Epithelial cell of proximal tubule (primary cell): Measurements from ENCODE around the gene PRRX2. TPM values are rescaled to one million over a fixed set of nuclear protein-coding genes. Genes with fewer than 3 reads are reported as not detected.

Experiments
- DNase-seq: peaks from one replicate; pipeline ENCODE4 v3.0.0-alpha.2; 2011; ENCODE audit warnings: low read depth
- H3K4me3 ChIP-seq: 2 replicates; pipeline ENCODE4 v1.5.1; 2011; ENCODE audit warnings: low read depth, mild to moderate bottlenecking, low read length
- total RNA-seq: library from RNA; depleted of rRNA; stranded (reverse); fragments of >200 nt; gene quantifications from 2 replicates; pipeline ENCODE4 v1.2.3, GENCODE V29; 2015
- TF ChIP-seq, protein P1 (sequence below): conservative IDR thresholded peaks from 2 replicates; pipeline ENCODE4 v1.5.1; 2012; ENCODE audit warnings: low read depth, mild to moderate bottlenecking, low read length

Gene PRRX2
- total RNA-seq, 1 donor from 2014 or later: 0.17 TPM

DNA sequence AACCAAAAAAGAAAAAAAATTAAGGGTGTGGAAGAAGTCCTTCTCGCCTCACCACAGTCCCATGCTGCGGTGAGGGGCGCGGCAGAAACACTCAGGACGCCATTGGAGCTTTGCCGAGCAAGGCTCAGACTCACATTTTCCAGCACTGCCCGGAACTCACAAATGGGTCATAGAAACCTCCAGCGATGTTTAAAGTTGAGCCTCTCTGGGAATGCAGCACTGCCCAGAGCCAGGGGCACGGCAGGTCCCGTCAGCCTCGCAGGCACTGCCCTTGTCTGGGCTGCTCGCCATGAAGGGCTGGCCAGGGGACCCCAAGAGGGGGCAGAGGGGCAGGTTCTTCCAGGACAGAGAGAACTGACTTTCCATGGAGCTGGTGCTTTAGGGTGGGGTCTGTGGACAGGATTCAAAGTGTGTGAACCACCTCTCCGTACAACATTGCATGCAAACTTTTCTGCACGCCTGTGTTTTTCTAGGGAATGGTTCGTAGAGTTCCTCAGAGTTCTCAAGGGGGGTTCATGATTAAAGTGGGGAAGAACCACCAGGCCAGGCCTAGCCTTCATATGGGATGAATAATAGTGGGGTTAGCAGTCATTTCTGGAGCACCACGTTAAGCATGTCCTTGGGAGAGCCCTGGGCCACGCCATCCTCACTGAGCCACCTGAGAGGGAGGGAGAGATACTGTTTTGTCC is 38.4 kb downstream of the PRRX2 start:
- TF ChIP-seq, protein P1, sequence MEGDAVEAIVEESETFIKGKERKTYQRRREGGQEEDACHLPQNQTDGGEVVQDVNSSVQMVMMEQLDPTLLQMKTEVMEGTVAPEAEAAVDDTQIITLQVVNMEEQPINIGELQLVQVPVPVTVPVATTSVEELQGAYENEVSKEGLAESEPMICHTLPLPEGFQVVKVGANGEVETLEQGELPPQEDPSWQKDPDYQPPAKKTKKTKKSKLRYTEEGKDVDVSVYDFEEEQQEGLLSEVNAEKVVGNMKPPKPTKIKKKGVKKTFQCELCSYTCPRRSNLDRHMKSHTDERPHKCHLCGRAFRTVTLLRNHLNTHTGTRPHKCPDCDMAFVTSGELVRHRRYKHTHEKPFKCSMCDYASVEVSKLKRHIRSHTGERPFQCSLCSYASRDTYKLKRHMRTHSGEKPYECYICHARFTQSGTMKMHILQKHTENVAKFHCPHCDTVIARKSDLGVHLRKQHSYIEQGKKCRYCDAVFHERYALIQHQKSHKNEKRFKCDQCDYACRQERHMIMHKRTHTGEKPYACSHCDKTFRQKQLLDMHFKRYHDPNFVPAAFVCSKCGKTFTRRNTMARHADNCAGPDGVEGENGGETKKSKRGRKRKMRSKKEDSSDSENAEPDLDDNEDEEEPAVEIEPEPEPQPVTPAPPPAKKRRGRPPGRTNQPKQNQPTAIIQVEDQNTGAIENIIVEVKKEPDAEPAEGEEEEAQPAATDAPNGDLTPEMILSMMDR: no peak
- no peak for DNase-seq
- H3K4me3 ChIP-seq: no peak overlapping the region

- H3K4me3 ChIP-seq: no peak overlapping the region
- no peak for DNase-seq
- TF ChIP-seq, protein P1: no peak
These were observed 39.4 kb downstream of the PRRX2 start for GRCh38 chr9:129704807-129705206.

- DNase-seq: no peak
- H3K4me3 ChIP-seq: no peak overlapping the region
- TF ChIP-seq, protein P1: no peak
These were observed 43.3 kb downstream of the PRRX2 start for GRCh38 chr9:129708793-129709192.

DNA sequence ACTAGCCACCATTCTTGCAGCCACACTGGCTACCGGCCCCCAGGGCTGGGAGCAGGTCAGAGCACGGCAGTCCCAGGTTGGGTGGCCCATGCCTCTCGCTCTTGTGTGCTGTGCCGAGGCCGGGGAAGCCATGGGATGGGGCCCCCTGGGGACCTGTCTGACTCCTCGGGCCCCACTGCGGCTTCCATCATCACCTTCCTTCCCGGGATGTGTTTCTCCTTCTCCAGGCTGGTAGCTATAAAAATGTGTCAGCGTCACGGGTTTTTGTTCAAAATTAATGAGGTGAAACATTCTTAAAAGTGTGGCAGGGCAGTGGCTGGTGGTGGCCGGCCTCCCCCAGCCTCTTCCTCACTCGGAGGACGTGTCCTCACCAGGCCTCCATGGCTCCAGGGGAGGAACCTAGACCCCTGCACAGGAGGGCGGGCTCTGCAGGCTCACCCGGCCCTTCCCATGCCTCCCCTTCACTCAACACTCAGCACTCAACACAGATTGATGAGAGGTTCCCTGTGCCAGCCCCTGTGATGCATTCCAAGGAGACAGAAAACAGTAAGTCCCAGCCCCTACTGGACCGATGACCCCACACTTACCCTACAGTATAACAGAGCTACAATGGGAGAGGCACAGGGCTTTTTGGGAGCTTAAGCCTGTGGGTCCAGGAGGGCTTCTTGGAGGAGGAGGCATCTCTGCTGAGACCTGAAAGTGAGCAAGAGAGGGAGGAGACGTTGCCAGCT is 44.2 kb downstream of the PRRX2 start:
- DNase-seq: peak; percentile 12

DNA sequence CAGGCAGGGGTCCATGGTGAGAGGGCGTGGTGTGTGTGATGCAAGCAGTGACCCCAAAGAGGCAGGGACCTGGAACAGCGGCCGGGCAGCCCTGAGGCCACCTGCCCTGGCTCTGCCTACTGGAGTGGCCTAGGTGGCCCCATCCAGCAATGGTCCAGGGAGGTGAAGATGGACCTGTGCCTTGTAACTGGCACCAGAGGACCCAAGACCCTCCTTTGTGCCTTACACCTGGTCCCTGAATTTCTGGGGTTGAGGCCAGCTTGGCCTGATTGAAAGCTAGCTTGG is 44.7 kb downstream of the PRRX2 start:
- TF ChIP-seq, protein P1: no peak
- DNase-seq: no peak
- H3K4me3 ChIP-seq: no peak overlapping the region

More for the DNA sequence above, 44.2 kb downstream of the PRRX2 start:
- TF ChIP-seq, protein P1: no peak
- H3K4me3 ChIP-seq: no peak overlapping the region

GRCh38 chr9:129712634-129713401 is 47.4 kb downstream of the PRRX2 start:
- H3K4me3 ChIP-seq: no peak overlapping the region
- DNase-seq: no peak
- TF ChIP-seq, protein P1: no peak
